ENCODE results near the gene YTHDF1. TPM values are rescaled to one million over a fixed set of nuclear protein-coding genes. Genes with fewer than 3 reads are reported as not detected.

The YTHDF1 gene
- total RNA-seq, 2 experiments from 2014 or later, result 32.8 to 32.9 TPM

DNA sequence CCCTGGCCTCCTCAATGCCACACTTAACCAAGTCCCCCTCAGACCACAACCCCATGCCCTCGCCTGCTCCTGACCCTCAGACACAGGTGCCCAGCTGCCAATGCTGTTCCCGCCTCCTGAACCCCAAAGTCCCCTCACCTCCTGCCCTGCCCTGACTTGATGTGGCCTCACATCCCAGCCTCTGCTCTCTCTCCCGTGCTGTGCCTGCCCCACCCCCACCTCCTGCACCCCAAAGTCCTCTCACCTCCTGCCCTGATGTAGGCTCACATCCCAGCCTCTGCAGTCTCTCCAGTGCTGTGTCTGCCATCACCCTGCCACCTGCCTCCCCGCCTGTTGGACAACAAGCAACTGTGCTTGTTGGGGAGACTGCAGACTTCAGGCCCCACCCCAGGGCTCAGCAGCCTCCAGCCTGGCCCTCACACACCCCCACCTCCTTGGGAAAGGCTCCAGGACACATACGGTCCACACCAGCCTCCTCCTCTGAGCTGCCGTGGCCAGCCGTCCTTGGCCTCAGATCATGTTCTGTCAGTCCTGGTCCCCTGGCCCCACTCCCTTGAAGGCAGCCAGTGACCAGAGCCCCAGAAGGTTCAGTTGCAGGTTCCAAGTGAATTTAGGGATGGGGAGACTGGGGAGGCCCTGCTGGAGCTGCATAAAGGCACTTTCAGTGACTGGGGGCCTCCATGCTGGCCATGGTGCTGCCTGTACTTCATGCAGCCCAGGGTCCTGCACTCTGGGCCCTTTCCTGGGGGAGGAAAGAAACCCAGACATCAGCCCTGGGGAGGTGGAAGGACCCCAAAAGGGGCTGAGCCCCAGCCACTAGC, 28.4 kb downstream of the YTHDF1 start:
- H3K4me1 Mint-ChIP-seq (ENCODE audit: low read depth), result no peaks in the 10 kb centered on the region
- H3K36me3 Mint-ChIP-seq, result no peaks in the 10 kb centered on the region
- H3K4me3 Mint-ChIP-seq, result no peak overlapping the region
- DNase-seq, result no peak
- CTCF ChIA-PET, result interaction anchor here (0.7 kb wide), 1 partner anchor 44 kb away, joined by 4 read pairs; no protein-coding TSS in a partner anchor
- no peak overlapping the region for H3K27ac Mint-ChIP-seq
- POLR2A ChIA-PET, result no interaction called here
- intact Hi-C loops (cut with micrococcal nuclease), result no loop called here
- H3K27me3 Mint-ChIP-seq, result peaks cover 4% of the 10 kb centered on the region
- H3K9me3 Mint-ChIP-seq, result no peaks in the 10 kb centered on the region

DNA sequence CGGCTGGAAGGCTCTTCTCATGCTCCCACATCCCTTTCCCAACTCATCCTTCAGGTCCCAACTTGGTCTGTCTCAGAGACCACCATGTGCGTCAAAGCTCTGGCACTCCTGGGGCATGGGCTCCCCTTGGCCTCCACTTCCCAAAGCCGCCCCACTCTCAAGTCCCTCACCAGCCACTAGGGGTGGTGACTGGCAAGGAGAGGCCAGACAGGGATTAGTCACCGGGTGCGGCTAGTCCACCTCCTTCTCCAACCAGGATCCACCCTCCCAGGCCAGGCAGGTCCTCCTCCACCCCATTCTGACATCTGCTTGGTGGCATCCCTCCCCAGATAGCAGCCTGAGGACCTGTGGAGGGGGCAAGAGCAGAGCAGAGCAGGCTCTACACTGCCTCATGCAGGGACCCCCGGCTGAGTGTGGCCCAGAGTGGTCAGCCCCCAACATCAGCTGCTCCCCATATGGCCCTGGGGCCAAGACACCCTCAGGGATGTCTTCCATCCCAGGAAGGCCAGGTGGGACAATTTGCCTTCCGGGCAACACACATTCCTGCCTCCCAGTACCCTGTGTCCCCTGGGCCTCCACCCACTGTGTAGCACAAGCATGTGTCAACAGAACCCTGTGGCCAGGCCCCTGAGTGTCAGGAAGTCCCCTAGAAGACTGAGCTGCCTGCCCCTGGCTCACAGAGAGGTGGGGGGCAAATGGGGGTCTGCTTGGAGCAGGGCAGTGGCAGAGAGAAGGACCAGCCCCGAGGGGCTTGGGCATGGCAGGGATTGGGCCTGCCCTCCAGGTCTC, 29.2 kb downstream of the YTHDF1 start:
- intact Hi-C loops (cut with micrococcal nuclease), result no loop called here
- H3K4me1 Mint-ChIP-seq (ENCODE audit: low read depth), result no peaks in the 10 kb centered on the region
- no peaks in the 10 kb centered on the region for H3K36me3 Mint-ChIP-seq
- H3K4me3 Mint-ChIP-seq, result no peak overlapping the region
- H3K27me3 Mint-ChIP-seq, result peaks cover 9% of the 10 kb centered on the region
- CTCF ChIA-PET, result interaction anchor here (0.7 kb wide), 1 partner anchor 43 kb away, joined by 4 read pairs; no protein-coding TSS in a partner anchor
- DNase-seq, result no peak
- POLR2A ChIA-PET, result no interaction called here
- H3K27ac Mint-ChIP-seq, result no peak overlapping the region
- no peaks in the 10 kb centered on the region for H3K9me3 Mint-ChIP-seq

DNA sequence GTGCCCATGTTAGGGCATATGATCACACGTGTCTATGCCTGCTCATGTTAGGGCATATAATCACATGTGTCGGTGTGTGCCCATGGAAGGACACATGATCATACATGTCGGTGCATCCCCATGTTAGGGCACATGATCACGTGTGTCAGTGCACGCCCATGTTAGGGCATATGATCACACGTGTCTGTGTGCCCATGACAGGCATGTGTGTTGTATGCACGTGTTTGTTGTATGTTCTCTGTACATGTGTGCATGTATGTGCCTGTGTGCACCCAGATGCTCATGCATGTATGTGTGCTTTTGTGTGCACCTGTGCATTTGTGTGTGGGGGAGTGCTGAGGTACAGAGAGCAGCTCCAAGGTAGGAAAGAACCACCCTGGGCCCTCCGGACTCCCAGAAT, 29.8 kb downstream of the YTHDF1 start:
- intact Hi-C loops (cut with micrococcal nuclease), result no loop called here
- ChIA-PET CTCF (no interaction called here), POLR2A (no interaction called here)
- Mint-ChIP-seq H3K36me3 (no peaks in the 10 kb centered on the region), H3K4me1 (ENCODE audit: low read depth) (no peaks in the 10 kb centered on the region), H3K27me3 (peaks cover 12% of the 10 kb centered on the region), H3K27ac (no peak overlapping the region), H3K9me3 (no peaks in the 10 kb centered on the region), H3K4me3 (no peak overlapping the region)
- no peak for DNase-seq

DNA sequence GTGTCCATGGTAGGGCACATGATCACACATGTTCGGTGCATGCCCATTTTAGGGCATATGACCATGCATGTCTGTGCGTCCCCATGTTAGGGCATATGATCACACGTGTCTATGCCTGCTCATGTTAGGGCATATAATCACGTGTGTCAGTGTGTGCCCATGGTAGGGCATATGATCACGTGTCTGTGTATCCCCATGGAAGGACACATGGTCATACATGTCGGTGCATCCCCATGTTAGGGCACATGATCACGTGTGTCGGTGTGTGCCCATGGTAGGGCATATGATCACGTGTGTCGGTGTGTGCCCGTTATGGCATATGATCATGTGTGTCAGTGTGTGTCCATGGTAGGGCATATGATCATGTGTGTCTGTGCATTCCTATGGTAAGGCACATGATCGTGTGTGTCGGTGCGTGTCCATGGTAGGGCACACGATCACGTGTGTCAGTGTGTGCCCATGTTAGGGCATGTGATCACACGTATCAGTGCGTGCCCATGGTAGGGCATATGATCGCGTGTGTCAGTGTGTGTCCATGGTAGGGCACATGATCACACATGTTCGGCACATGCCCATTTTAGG, 30.6 kb downstream of the YTHDF1 start:
- POLR2A ChIA-PET, result no interaction called here
- CTCF ChIA-PET, result no interaction called here
- Mint-ChIP-seq H3K9me3 (no peaks in the 10 kb centered on the region), H3K27ac (no peak overlapping the region), H3K36me3 (no peaks in the 10 kb centered on the region), H3K27me3 (peaks cover 18% of the 10 kb centered on the region), H3K4me3 (no peak overlapping the region), H3K4me1 (ENCODE audit: low read depth) (no peaks in the 10 kb centered on the region)
- DNase-seq, result no peak
- intact Hi-C loops (cut with micrococcal nuclease), result no loop called here

DNA sequence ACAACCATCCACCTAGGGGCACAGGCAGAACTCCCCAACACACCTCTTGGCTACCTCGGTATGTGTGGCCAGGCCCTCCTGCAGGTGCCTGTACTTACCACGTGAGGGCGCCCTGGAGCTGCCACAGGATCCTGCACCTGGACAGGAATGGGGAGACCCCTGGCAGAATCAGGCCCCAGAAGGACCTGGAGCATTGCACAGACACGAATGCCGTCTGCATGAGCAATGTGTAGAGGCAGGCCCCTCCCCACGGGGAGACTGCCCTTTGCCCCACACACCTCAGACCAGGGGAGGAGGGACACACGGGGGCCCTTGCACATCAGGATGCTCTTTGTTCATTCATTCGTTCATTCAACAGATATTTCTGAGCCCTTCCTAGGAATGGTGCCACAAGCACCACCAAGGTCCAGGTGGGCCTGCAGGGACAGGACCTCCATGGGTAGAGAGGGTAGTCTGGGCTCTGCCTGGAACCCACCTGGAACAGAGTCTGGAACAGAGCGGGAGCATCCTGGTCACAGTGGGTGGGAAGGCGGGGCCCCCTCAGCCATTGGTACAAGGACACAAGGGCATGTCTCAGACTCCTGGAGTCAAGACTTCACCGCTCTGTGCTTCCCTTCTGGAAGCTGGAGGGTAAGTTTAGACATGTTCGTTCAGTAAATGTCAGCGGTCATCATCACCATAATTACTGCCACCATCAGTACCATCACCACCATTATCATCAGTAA, 32.3 kb downstream of the YTHDF1 start:
- Mint-ChIP-seq H3K4me3 (no peak overlapping the region), H3K36me3 (no peaks in the 10 kb centered on the region), H3K27ac (no peak overlapping the region), H3K4me1 (ENCODE audit: low read depth) (peaks cover 5% of the 10 kb centered on the region), H3K27me3 (peaks cover 26% of the 10 kb centered on the region), H3K9me3 (no peaks in the 10 kb centered on the region)
- peak; percentile 70 for DNase-seq
- ChIA-PET CTCF (interaction anchor here (1.0 to 1.7 kb wide), 7 partner anchors 10 to 127 kb away, joined by 3 to 7 read pairs (median 6); no protein-coding TSS in a partner anchor), POLR2A (no interaction called here)
- intact Hi-C loops (cut with micrococcal nuclease), result loop anchor here (5.0 kb wide), 1 partner anchor 126 kb away; no protein-coding TSS in a partner anchor

DNA sequence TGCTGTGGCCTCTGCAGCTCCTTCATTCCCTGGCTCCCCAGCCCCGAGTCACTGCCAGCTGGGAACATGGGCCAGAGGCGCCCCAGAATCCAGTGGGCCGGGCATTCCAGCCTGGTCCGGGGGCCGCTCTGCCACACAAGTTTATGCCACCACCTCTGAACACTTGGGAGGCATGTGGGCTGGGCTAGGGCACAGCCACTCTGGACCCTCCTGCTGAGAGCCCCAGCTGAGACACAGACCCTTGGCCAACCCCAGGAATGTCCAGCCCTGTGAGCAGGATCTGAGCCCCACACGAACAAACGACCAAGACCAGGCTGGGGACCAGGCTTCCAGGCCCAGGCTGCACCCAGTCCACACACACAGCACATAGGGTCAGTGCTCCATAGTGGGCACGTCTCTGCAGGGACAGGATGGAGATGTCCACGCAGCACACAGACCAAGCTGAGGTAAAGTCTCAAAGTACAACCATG, 33.0 kb downstream of the YTHDF1 start:
- Mint-ChIP-seq H3K36me3 (no peaks in the 10 kb centered on the region), H3K4me3 (no peak overlapping the region), H3K9me3 (no peaks in the 10 kb centered on the region), H3K27ac (no peak overlapping the region), H3K27me3 (peaks cover 26% of the 10 kb centered on the region), H3K4me1 (ENCODE audit: low read depth) (peaks cover 5% of the 10 kb centered on the region)
- ChIA-PET POLR2A (no interaction called here), CTCF (interaction anchor here (0.6 to 1.7 kb wide), 8 partner anchors 10 to 307 kb away, joined by 3 to 7 read pairs (median 4); no protein-coding TSS in a partner anchor)
- no peak for DNase-seq
- intact Hi-C loops (cut with micrococcal nuclease), result loop anchor here (5.0 kb wide), 1 partner anchor 126 kb away; no protein-coding TSS in a partner anchor

DNA sequence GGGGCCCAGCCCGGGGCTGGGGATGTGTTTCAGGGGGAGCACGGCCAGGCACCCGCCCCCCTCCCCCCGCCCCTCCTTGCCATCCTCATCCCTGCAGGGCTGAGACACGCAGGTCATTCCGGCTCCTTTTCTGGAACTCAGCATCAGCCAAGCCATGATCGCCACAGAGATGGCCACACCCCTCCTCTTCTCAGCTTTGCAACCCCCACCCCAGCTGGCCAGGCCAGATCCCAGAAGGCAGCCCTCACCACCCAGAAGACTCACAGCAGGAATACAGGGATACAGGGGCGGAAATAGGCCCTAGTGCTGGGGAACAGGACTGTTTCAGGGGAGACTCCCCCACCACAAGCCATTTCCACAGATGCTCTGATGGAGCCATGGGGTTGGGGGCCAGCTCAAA, 33.5 kb downstream of the YTHDF1 start:
- Mint-ChIP-seq H3K4me1 (ENCODE audit: low read depth) (peaks cover 7% of the 10 kb centered on the region), H3K9me3 (no peaks in the 10 kb centered on the region), H3K27ac (no peak overlapping the region), H3K36me3 (no peaks in the 10 kb centered on the region), H3K4me3 (no peak overlapping the region), H3K27me3 (peaks cover 29% of the 10 kb centered on the region)
- intact Hi-C loops (cut with micrococcal nuclease), result loop anchor here (5.0 kb wide), 1 partner anchor 125 kb away; no protein-coding TSS in a partner anchor
- ChIA-PET POLR2A (no interaction called here), CTCF (interaction anchor here (0.6 to 1.5 kb wide), 5 partner anchors 17 to 307 kb away, joined by 3 to 7 read pairs (median 3); no protein-coding TSS in a partner anchor)
- no peak for DNase-seq

DNA sequence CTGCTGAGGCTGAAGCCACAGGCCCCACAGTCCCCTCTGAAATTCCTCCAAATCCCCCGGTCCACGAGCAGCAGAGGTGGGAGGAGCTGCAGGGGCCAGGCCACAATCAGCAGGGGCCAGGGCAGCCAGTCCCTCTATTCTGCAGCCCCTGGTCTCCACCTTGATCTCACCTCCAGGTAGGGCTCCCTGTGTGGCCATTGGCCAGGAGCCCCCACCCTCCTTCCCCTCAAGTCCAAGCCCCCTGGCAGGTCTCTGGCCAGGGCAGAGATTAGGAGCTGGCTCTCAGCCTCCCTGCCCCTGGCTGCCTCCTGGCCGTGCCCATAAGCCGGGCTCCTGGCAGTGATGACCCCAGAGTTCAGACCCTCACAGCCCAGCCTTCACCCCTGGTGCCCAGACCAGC, 34.7 kb downstream of the YTHDF1 start:
- H3K9me3 Mint-ChIP-seq, result no peaks in the 10 kb centered on the region
- CTCF ChIA-PET, result interaction anchor here (1.0 to 2.4 kb wide), 3 partner anchors 33 to 43 kb away, joined by 3 to 11 read pairs (median 9); partner anchors contain the start of gene YTHDF1
- no peak for DNase-seq
- intact Hi-C loops (cut with micrococcal nuclease), result loop anchor here (5.0 kb wide), 1 partner anchor 124 kb away; no protein-coding TSS in a partner anchor
- no peak overlapping the region for H3K27ac Mint-ChIP-seq
- no peak overlapping the region for H3K4me3 Mint-ChIP-seq
- H3K27me3 Mint-ChIP-seq, result peaks cover 38% of the 10 kb centered on the region
- H3K4me1 Mint-ChIP-seq (ENCODE audit: low read depth), result peaks cover 10% of the 10 kb centered on the region
- POLR2A ChIA-PET, result interaction anchor here (0.9 kb wide), 1 partner anchor 34 kb away, joined by 4 read pairs; no protein-coding TSS in a partner anchor
- no peaks in the 10 kb centered on the region for H3K36me3 Mint-ChIP-seq

DNA sequence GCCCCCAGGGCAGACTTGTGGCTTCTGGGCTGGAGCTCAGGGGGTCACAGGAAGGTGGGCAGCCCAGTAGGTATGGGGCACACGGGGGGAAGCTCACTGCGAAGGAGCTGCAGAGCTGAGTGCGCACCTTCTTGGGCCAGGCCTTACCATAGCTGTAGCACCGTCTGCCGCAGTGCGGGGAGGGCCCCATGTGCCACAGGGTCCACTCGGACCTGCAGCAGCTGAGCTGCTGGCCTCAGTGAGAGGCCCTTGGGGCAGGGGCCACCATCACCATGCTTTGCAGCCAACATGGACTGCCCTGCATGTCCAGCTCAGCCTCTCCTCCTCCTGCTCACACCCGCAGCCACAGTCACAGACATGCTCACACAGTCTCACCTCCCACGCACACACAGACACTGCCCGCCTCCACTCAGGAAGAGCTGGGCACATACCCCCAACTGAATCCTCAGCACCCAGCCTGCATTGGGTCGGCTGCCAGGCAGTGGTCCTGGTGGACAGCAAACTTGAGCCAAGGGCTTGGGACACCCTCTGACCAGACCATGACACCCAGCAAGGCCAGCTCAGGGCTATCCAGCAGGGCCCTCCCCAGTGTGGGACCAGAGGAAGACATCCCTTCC, 35.3 kb downstream of the YTHDF1 start:
- intact Hi-C loops (cut with micrococcal nuclease), result loop anchor here (5.0 kb wide), 1 partner anchor 123 kb away; no protein-coding TSS in a partner anchor

DNA sequence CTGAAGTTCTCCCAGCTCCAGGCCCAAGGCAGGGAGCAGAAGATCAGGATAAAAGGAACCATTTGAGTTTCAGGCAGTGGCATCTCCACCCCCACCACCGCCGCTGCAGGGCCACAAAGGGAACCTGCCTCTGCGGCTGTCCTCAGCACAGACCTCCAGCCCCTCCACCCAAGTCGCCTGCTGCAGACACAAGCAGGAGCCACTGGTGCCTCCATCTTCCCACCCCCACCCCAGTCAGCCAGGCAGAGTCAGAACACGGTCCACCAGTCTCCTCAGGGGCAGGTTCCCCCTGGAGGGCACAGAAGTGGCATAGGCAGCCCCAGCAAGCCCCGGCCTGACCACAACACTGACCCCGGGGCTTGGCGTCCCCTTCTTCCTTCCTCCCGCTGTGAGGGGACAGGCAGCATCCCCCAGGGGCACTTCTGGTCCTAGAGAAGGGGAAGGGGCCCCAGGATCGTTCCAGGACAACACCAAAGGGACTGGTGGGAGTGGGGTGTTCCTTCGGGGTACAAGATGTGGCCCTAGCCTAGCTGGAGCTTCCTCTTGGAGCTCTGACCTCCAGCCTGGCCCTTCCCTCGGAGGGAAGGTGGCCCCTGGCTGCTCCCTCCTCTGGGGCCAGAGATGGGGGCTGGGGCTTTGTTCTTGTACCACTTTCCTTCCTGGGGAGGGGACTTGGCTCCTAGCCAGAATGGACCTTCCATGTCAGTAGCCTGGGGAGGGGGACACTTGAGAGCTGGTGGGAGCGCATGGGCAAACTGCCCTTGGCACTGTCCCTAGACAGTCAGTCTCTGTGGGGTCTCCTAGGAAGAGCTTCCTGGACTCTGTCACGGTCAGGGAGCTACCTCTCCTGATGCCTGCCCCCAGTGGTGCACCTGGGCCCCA, 36.0 kb downstream of the YTHDF1 start:
- ChIA-PET CTCF (interaction anchor here (0.7 to 2.4 kb wide), 4 partner anchors 35 to 207 kb away, joined by 3 to 11 read pairs (median 6); no protein-coding TSS in a partner anchor), POLR2A (no interaction called here)
- Mint-ChIP-seq H3K27me3 (peaks cover 44% of the 10 kb centered on the region), H3K27ac (no peak overlapping the region), H3K4me1 (ENCODE audit: low read depth) (peaks cover 13% of the 10 kb centered on the region), H3K9me3 (no peaks in the 10 kb centered on the region), H3K4me3 (no peak overlapping the region), H3K36me3 (no peaks in the 10 kb centered on the region)
- intact Hi-C loops (cut with micrococcal nuclease), result loop anchor here (5.0 kb wide), 1 partner anchor 123 kb away; no protein-coding TSS in a partner anchor
- no peak for DNase-seq

More for the DNA sequence above, 35.3 kb downstream of the YTHDF1 start:
- Mint-ChIP-seq H3K27ac (no peak overlapping the region), H3K36me3 (no peaks in the 10 kb centered on the region), H3K4me1 (ENCODE audit: low read depth) (peaks cover 13% of the 10 kb centered on the region), H3K27me3 (peaks cover 42% of the 10 kb centered on the region), H3K9me3 (no peaks in the 10 kb centered on the region), H3K4me3 (no peak overlapping the region)
- DNase-seq, result no peak
- ChIA-PET CTCF (interaction anchor here (0.7 to 2.4 kb wide), 5 partner anchors 34 to 208 kb away, joined by 3 to 11 read pairs (median 4); partner anchors contain the start of gene YTHDF1), POLR2A (interaction anchor here (0.9 kb wide), 1 partner anchor 34 kb away, joined by 4 read pairs; no protein-coding TSS in a partner anchor)

All from activated CD4-positive, alpha-beta memory T cell treated with anti-CD3 and anti-CD28 coated beads for 36 hours (primary cell).